Eye (tissue), 1 donor: Measurements from ENCODE around the gene KCND3.

Source experiments
- DNase-seq: peaks from one replicate; pipeline ENCODE4 v3.0.0-alpha.2; 2015

The KCND3 gene

DNA sequence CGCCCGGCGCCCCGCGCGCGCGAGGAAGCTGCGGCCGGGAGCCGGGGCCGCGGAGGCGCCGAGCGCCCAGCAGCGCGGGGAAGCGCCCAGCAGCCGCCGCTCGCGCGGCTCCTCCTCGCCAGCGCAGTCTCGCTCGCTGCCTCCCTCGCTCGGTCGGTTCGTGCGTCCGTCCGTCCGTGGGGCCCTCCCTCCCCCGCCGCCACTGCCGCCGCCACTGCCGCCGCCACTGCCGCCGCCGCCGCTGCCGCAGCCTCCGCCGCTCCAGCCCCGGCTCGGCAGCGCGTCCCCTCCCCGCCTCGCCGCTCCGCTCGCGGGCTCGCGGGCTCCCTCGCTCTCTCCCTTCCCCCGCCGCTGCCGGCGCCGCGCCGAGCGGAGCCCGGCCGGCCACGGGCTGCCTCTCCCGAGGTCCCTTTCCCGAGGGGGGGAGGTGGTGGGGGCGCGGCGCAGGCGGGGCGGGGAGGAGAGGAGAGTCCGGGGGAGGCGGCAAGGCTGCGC is at the start of gene KCND3:
Gene KCND3 (minus strand): TSS at position 138 of the 495 bp plus-strand sequence.
- DNase-seq, result peak; percentile 69

GRCh38 chr1:112034277-112034676 is 44.8 kb upstream of the KCND3 start:
- no peak for DNase-seq

GRCh38 chr1:112033439-112034120 is 44.1 kb upstream of the KCND3 start:
- DNase-seq, result no peak

- no peak for DNase-seq
Observed at GRCh38 chr1:112030157-112030556, 40.7 kb upstream of the KCND3 start.

- peak; percentile 80 for DNase-seq
Observed at GRCh38 chr1:112027696-112028095, 38.2 kb upstream of the KCND3 start.

GRCh38 chr1:112026501-112026900 is 37.0 kb upstream of the KCND3 start:
- no peak for DNase-seq

GRCh38 chr1:112026016-112026415 is 36.5 kb upstream of the KCND3 start:
- DNase-seq, result no peak

GRCh38 chr1:112021263-112021662 is 31.8 kb upstream of the KCND3 start:
- no peak for DNase-seq

- no peak for DNase-seq
Observed at GRCh38 chr1:112017183-112017582, 27.7 kb upstream of the KCND3 start.

DNA sequence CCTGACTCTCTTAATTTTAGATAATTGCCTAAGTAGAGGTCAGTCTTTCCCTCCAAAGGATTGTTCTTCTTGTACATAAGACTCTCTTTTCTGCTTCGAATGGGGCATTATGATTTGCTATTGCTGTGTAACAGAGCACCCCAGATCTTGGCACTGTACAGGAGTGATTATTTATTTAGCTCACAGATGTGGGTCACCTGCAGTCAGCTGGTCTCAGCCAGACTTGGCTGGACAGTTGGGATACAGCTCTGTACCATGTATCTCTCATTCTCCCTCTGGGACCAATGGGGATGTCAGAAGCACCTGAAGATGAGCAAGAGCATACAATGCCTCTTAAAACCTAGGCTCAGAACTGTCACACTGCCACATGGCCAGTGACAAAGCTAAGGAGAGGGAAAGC is 23.4 kb upstream of the KCND3 start:
- no peak for DNase-seq

DNA sequence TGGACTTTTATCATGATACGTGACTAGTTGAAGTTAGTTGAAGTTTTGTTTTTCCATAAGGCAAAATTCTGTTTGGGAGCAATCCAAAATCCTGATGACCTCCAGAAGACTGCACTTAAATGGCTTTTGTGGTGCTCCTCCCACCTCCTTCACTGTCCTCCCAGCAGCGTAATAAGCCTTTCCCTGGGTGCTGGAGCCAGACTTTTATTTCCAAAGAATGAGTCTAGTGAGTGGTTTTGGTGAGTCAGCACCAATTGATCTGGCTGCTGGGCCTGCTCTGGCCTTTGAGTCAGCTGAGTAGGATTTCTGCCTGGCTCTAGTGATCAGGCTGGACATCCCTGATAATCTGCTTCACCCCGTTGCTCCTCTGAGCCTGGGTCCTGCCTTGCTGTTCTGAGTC is 21.7 kb upstream of the KCND3 start:
- DNase-seq, result no peak

GRCh38 chr1:112007169-112007568 is 17.7 kb upstream of the KCND3 start:
- no peak for DNase-seq

GRCh38 chr1:112006416-112007025 is 17.1 kb upstream of the KCND3 start:
- DNase-seq, result no peak

GRCh38 chr1:112004076-112004475 is 14.6 kb upstream of the KCND3 start:
- no peak for DNase-seq

- DNase-seq, result no peak
Observed at GRCh38 chr1:112002514-112002913, 13.0 kb upstream of the KCND3 start.

DNA sequence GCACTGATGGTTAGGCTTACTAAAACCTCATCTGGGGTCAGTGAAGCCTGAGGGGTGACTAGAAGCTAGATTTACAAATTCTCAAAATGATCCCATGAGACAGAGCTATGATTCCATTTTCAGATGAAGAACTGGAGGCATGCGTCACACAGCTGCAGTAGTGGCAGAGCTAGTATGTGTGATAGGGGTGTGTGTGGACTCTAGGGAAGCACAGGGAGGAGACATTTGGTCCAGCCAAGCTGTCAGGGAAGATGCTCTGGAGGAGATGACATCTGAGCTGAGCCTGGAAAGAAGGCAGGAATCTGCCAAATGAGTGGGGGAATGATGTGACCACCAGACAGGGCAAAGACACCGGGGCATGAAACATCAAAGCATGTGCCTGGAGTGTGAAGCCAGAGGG is 12.0 kb upstream of the KCND3 start:
- DNase-seq, result no peak

DNA sequence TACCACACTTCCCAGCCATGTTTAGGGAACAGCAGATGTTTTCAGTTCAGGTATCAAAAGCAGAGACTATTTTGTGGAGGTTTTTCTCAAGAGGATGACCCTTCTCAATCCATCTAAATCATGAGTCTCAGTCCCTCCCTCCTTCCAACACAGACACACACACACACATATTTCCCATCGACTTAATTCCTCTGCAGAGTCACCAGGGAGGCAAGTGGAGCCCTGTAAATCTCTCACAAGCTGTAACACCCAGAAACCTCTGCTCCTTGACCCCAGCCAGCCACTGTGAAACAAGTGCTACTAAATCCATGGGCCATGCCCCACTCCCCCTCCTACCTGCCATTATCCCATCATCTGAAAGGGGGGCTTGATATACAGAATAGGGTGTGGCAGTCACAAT is 10.6 kb upstream of the KCND3 start:
- no peak for DNase-seq

- no peak for DNase-seq
Observed at GRCh38 chr1:111998332-111998731, 8.9 kb upstream of the KCND3 start.

DNA sequence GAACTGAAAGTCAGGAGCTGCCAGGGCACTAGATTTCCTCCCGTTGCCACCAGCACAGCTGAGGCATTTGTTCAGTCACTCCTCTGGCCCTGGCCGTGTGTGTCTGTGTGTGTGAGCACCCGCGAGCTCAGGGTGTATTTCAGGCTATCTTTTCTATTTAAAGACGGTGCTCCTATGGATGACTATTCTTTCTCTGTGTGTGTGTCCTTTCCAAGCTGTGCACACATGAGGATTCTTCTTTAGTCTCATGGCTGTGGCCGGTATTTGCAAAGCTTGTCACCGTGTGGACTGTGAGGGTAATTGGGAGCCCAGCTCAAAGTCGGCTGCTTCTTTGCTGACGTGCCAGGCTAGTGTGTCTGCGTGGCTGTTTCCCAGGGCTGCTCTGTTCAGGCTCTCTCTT is 3.0 kb upstream of the KCND3 start:
- no peak for DNase-seq

DNA sequence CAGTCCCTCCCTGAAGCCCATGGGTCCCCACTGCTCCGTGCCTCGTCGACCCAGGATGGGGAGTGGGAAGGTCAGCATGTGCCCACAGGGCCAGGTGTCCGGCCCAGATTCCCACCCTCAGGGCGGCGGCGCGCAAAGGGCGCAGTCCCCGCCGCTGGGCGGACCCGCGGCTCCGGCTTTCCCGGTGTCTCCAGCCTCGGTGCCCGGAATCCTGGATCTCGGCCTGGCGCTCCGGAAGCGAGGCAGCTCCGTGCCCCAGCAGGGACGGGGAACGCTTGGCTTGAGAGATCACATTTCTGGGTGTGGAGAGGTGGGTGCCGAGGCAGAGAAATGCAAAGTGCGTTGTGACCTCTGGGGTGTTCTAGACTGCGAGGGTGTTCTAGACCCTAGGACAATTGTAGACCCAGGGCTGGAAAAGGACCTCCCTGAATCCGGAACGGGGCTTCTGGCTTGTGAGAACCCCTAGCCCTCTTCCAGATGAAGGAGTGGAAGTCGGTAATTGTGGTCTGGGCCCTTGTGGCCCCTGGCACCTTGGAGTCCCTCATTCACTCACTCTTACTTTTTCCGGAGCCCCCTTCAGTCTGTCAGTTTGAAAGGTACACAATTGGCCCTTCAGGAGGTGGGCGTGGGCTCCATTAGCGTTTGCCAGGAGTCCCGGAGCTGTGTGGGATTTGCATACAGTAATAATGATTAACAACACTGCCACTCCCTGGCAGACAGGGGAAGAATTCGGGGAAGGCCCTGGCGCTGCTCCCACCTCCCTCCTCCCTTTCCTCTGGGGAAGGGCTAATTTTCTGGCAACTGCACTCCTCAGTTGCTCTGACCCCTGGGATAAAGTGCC is 1.6 kb upstream of the KCND3 start:
- peak; percentile 75 for DNase-seq

- peak; percentile 69 for DNase-seq
Observed at GRCh38 chr1:111990026-111990877, 784 bp upstream of the KCND3 start.

DNA sequence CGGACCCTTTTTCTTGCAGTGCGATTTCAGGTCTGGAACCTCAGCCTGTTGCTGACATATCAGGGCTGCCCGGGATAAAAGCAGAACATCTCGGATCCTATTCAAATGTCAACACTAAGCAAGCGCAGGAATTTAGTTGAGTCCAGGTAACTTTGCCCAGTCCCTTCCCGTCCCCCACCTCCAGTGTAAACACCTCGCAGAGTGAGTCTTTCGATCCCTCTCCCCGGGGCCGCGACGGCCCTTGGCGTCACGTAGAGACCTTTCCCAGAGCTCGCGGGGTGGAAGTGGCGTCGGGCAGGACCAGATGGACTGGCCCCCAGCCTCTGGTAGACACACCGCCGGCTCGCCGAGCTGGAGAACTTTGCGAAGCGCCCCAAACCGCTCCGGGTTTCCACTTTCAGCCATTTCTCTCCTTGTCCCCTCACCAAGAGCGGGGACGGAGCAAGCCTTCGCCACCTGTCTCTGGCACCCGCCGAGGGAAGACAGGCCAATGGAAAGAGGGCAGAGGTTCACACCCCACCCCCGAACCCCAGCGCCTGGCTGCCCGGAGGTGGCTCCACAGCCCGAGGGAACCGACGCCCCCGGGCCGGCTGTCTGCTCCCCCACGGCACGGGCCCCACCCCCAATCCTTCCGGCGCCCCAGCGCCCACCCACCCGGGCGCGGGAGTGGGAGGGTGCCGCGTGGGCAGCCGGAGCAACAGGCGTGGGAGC is 570 bp downstream of the KCND3 start:
- peak; percentile 53 for DNase-seq
